ENCODE results near the gene EPG5.
"Not testable (repeated sequence)": the region's sequence is repeated elsewhere in the genome, so short reads cannot be mapped to it uniquely, and the experiment has no call there.

EPG5 gene

GRCh38 chr18:45870419-45870818, 96.7 kb downstream of the EPG5 start:
- DNase-seq (ENCODE audit: low read depth in 3 of 3, low spot score in 1 of 3) = no peak

DNA sequence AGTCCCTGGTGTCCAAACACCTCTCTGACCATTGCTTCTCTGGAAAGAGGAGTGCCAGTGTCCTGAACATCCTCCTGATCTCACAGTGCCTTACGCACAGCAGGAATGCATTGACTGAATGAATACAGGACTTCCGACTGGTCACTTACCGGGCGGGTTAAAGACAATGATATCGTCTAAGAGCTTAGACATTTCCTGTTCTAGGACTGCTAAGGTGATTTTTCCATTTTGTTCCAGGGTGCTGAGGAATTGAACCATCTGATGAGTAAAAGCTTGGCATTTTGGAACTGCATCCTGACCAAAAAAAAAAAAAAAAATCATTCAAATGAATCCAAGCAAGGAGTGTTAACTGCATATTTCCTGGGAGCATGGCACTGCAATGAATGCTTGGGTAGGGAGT, 101.7 kb downstream of the EPG5 start:
- no peak for DNase-seq (ENCODE audit: low read depth in 3 of 3, low spot score in 1 of 3)

GRCh38 chr18:45864081-45864480, 103.0 kb downstream of the EPG5 start:
- DNase-seq (ENCODE audit: low read depth in 3 of 3, low spot score in 1 of 3) = no peak

DNA sequence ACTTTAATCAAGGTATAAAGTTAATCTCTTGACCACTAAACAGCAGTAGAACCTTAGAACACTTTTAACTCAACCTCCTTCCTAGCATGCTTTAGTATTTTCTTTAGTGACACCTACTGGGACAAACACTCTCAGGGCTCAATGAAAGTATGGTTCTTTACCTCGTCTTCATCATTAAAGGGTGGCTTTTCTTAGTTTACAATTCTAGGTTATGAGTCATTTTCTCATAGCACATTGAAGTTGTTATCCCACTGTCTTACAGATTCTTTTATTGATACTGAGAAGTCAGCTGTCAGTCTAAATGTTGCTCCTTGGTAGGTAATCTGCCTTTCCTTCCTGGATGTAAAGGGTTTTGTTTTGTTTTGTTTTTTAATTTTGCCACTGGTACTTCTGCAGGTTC, 103.7 kb downstream of the EPG5 start:
- DNase-seq (ENCODE audit: low read depth in 3 of 3, low spot score in 1 of 3) = no peak

DNA sequence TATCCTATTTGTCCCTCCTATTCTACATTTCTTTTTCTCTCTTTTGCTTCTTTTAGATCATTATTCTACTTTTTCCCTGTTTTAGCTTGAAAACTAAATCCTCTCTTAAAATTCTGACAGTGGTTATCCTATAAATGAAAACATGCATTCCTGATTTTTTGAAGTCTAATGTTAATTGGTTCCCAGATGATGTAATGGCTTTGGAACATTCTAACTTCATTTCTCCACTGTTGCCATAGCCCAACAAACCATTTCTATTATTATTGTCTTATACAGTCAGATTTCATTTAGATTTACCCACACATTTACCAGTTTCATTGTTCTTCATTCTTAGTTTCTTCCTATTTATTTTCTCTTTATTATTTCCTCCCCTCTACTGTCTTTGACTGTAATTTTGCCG, 105.2 kb downstream of the EPG5 start:
- DNase-seq (ENCODE audit: low read depth in 3 of 3, low spot score in 1 of 3) = no peak

- no peak for DNase-seq (ENCODE audit: low read depth in 3 of 3, low spot score in 1 of 3)
Observed at GRCh38 chr18:45860971-45861370, 106.2 kb downstream of the EPG5 start.

- no peak for DNase-seq (ENCODE audit: low read depth in 3 of 3, low spot score in 1 of 3)
Observed at GRCh38 chr18:45860492-45860891, 106.6 kb downstream of the EPG5 start.

GRCh38 chr18:45859334-45859733, 107.8 kb downstream of the EPG5 start:
- DNase-seq (ENCODE audit: low read depth in 3 of 3, low spot score in 1 of 3) = no peak

GRCh38 chr18:45856531-45856930, 110.6 kb downstream of the EPG5 start:
- DNase-seq (ENCODE audit: low read depth in 3 of 3, low spot score in 1 of 3) = no peak

GRCh38 chr18:45854036-45854586, 113.0 kb downstream of the EPG5 start:
- DNase-seq (ENCODE audit: low read depth in 3 of 3, low spot score in 1 of 3) = no peak

GRCh38 chr18:45852631-45853030, 114.5 kb downstream of the EPG5 start:
- DNase-seq (ENCODE audit: low read depth in 3 of 3, low spot score in 1 of 3) = no peak

DNA sequence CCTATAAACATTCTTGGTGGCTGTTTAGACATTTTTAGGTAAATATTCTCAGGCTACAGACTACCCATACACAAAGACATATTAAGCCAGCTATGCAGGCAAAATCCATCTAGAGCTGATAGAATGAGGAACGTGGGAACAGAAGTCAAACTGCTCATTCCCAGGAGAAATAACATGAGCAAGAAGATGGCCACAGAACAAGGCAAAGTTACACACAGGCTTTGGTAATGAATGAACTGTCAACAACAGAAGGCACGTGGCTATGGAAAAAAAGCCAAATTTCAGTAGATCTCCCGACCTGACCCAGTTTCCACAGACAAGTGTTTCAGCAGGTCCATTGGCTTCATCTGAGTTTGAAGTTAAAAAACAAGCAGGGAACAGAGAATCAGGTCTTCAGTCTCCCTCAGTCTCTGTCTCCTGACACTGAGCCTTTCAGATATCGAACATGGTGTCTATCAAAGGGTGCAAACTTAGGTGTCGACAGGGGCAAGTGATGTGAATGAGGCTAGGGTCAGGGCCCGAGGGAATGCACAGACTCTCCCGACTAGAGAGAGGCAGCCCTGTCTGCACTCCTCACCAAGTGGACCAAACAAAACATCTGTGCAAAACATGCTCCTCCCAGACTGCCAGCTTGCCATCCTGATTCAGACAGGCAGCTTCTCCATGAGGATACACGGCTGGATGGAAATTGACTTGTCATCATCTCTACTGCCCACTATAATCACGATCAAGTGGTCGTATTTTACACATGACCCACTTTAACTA, 115.8 kb downstream of the EPG5 start:
- no peak for DNase-seq (ENCODE audit: low read depth in 3 of 3, low spot score in 1 of 3)

DNA sequence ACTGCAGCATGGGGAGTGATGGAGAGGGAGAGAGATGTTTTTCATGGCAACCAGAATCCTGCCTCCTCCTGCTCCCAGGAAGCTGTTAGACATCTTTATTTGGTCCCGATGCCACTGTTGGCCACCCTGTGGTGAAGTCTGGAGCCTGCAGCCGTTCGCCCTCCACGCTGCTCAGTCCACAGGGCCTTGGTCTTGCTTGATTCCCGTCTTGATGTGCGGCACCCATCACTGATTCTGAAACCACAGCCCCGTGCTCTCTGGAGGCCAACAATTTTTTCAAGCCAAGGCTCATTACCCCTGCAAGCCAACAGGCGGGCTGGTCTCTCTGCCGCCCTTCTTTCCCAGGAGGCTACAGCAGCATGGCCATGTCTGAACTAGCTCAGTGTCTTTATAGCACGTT, 117.1 kb downstream of the EPG5 start:
- DNase-seq (ENCODE audit: low read depth in 3 of 3, low spot score in 1 of 3) = no peak

DNA sequence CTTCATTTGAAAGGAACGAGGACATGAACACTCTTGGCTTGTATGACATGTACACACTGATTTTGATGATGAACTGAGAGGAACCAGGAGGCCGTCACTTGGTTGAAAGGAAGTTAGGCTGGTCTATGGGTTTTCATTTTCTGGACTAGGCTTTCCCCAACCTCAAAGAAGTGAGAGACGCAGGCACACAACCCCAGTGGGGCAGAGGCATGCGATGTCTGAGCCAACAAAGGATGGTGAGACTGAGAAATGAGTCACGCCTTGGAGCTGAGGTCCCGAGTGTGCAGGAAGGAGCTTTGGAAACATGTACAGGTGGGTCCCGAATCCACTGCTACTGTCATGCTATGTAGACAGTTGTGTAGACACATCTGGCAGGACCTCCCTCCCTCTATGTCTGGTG, 117.6 kb downstream of the EPG5 start:
- no peak for DNase-seq (ENCODE audit: low read depth in 3 of 3, low spot score in 1 of 3)

DNA sequence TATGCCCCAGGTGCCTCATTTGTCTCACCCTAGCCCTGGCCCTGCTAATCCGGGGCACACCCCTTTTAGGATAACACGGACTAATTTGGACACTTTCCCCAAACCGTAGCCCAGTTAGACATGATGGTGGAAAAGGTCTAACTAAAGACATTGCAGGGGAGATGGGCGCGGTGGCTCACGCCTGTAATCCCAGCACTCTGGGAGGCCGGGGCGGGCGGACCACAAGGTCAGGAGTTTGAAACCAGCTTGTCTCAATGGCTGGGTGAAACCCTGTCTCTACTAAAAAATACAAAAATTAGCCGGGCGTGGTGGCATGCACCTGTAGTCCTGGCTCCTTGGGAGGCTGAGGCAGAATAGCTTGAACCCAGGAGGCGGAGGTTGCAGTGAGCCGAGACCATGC, 118.5 kb downstream of the EPG5 start:
- DNase-seq (ENCODE audit: low read depth in 3 of 3, low spot score in 1 of 3) = not testable (repeated sequence)

GRCh38 chr18:45847119-45847518, 120.0 kb downstream of the EPG5 start:
- no peak for DNase-seq (ENCODE audit: low read depth in 3 of 3, low spot score in 1 of 3)

- DNase-seq (ENCODE audit: low read depth in 3 of 3, low spot score in 1 of 3) = no peak
Observed at GRCh38 chr18:45845410-45845809, 121.7 kb downstream of the EPG5 start.

DNA sequence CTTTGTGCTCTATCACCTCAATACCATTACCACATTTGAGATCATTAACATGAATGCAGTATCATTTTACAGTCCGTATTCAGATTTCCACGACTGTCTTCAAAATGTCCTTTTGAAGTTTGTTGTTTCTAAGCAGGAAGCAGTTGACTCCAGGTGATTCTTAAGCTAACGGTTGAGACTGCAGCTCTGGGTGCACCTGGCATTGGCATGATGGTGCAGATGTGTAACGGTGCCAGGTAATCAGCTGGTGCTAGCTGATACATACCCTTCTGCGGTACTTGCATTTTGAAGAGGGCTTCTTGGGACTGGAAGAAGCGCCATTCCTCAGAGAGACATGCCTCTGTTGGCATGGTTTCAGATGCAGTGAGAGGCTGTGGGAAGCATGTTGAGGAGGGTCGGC, 122.2 kb downstream of the EPG5 start:
- DNase-seq (ENCODE audit: low read depth in 3 of 3, low spot score in 1 of 3) = no peak

GRCh38 chr18:45843019-45843418, 124.1 kb downstream of the EPG5 start:
- DNase-seq (ENCODE audit: low read depth in 3 of 3, low spot score in 1 of 3) = no peak

DNA sequence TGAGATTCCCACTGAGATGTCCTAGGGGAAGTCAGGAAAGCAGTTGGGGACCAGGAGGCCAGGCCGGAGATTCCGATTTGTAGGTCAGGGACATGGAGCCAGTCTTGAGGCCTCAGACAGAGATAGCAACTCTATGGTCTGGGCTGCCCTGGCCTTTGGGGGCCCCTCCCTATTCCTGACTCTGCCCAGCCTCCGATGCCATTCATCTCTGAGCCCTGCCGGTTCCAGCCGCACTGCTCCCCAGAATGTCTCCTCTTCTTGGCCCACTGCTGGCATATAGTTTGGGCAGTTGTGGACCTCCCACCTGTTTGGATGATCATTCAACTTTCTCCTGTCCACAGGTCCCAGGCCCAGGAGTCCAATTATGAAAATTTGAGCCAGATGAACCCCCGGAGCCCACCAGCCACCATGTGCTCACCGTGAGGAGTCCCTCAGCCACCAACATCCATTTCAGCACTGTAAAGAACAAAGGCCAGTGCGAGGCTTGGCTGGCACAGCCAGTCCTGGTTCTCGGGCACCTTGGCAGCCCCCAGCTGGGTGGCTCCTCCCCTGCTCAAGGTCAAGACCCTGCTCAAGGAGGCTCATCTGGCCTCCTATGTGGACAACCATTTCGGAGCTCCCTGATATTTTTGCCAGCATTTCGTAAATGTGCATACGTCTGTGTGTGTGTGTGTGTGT, 125.2 kb downstream of the EPG5 start:
- no peak for DNase-seq (ENCODE audit: low read depth in 3 of 3, low spot score in 1 of 3)

DNA sequence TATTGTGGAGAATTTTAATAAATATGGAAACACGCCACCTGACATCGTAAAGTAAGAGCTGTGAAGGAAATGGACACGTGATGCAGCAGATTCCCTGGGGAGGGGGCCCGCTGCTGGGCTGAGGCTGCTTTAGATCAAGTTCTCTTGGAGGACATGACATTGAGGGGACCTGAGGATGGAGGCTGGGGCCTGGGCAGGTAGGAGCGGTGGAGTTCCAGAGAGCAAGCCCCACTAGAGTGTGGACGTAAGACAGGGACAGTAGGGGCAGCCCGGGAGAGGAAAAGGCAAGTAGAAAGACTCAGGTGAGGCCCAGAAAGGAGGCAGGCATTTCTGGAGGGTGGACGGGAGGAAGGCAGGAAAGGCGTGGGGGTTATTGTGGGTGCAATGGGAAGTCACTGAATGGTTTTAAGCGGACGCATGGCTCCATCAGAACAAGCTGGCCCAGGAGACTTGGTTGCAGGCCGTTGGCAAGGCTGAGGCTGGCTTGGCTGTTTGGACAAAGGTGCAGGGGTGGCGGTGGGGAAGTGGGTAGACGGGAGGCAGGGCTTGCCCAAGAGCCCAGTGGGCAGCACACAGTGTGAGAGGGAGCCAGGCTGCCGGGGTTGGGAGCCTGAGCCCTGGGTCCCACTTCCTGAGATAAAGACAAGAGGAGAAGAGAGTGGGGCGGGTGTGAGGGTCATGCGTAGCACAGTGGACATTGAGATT, 125.9 kb downstream of the EPG5 start:
- no peak for DNase-seq (ENCODE audit: low read depth in 3 of 3, low spot score in 1 of 3)

All from stimulated activated CD4-positive, alpha-beta T cell treated with anti-CD3 and anti-CD28 coated beads, TNF-alpha, amount 100 ng/mL, for 1 hour (primary cell).